ENCODE data around the gene CCDC87.

Gene CCDC87

DNA sequence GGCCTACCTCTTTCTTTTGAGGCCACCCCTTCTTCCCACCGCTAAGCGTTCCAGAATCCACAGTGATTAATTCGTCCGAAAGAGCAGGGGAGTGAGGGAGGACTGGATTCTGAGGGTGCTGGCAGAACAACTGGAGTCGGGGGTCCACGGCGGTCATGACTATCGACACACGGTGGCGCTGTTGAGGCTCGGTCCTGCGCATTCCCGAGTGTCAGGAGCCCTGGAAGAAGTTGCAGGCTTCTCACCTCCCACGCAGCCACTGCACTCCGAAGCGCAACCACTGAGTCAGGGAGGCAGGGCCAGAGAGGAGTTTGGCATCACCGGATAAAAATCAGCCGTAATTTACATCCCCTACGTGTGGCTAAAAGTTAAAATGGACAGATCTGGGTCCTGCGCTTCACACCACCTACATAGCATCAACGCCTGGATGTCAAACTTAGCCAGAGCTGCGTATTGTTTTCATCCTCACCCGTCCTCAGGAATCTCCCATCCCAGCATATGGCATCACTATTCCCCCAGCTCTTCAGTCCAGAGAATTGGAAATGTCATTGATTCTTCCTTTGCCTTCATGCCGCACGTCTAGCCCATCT is 13.8 kb downstream of the CCDC87 start:
- Mint-ChIP-seq H3K27me3 (peaks cover 10% of the 10 kb centered on the region), H3K4me1 (peaks cover 8% of the 10 kb centered on the region), H3K9me3 (peaks cover 6% of the 10 kb centered on the region), H3K27ac (no peak overlapping the region), H3K36me3 (peaks cover 1% of the 10 kb centered on the region), H3K4me3 (no peak overlapping the region)
- peak; percentile 72 to 86 for DNase-seq (ENCODE audit: low spot score in 2 of 2)
- peak; percentile 89 for ATAC-seq (ENCODE audit: low read depth)

DNA sequence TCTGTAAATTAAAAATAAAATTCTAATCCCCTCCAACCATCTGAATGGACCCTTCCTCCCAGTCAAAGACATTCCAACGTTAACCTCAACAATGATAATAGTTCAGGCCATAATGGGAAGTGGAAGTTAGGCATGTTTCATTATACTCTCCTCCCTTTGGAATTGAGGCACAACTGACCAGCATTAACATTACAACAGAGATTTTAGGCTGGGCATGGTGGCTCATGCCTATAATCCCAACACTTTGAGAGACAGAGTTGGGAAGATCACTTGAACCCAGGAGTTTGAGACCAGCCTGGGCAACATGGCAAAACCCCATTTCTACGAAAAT is 22.0 kb downstream of the CCDC87 start:
- H3K27ac Mint-ChIP-seq, result no peak overlapping the region
- H3K36me3 Mint-ChIP-seq, result peaks cover 4% of the 10 kb centered on the region
- peaks cover 15% of the 10 kb centered on the region for H3K27me3 Mint-ChIP-seq
- no peak overlapping the region for H3K4me3 Mint-ChIP-seq
- DNase-seq (ENCODE audit: low spot score in 2 of 2) (no peak), ATAC-seq (ENCODE audit: low read depth) (no peak)
- H3K9me3 Mint-ChIP-seq, result no peaks in the 10 kb centered on the region
- H3K4me1 Mint-ChIP-seq, result peaks cover 3% of the 10 kb centered on the region

DNA sequence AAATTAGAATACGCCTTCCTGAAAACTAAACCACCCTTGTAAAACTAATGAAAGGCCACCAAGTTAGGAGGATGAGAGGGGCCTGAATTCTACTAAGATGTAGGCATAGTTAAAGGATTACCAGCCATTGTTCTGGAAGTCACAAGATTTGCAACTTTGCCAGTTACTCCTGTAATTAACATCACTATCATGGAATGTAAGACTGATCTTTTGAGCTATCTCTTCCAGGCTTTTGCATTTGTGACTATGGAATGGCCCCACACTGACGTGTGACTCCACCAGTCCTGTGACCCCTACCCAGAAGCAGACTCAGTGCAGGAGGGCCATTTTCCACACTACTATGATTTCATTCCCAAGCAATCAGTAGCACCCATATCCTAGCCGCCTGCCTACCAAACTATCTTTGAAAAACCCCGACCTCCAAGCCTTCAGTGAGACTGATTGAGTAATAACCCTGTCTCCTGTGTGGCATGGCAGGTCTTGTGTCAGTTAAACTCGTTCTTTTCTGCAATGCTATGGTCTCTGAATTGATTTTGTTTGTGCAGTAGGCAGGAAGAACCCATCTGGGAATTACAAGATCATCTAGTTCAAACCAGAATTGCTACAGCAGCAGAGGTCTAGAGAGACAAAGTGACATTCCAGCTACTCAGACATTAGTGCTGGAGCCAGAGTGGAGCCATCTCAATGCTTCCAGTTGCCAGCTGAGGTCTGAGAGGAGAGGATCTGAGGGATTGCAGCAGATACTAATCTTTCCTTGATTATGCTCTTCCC is 22.6 kb downstream of the CCDC87 start:
- ATAC-seq (ENCODE audit: low read depth), result no peak
- peaks cover 3% of the 10 kb centered on the region for H3K4me1 Mint-ChIP-seq
- H3K9me3 Mint-ChIP-seq, result no peaks in the 10 kb centered on the region
- H3K27me3 Mint-ChIP-seq, result peaks cover 13% of the 10 kb centered on the region
- H3K36me3 Mint-ChIP-seq, result peaks cover 4% of the 10 kb centered on the region
- H3K27ac Mint-ChIP-seq, result no peak overlapping the region
- DNase-seq (ENCODE audit: low spot score in 2 of 2), result no peak
- no peak overlapping the region for H3K4me3 Mint-ChIP-seq

DNA sequence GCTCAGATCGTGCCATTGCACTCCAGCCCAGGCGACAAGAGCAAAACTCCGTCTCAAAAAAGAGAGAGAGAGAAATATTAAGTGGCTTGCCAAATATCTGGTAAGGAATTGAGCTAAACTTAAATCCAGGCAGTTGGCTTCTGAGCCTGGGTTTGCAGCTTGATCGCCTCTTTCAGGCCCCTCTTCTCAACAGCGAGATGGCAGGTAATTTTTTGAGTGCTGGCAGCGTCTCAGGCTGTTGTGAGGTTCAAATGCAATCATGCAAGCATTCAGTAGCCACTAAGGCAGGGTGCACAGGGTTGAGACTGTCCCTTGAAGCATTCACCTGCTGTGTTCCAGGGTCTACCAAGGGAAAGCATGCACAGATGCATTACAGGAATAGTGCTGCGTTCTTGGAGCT is 23.8 kb downstream of the CCDC87 start:
- peaks cover 4% of the 10 kb centered on the region for H3K36me3 Mint-ChIP-seq
- H3K27ac Mint-ChIP-seq, result no peak overlapping the region
- no peak for ATAC-seq (ENCODE audit: low read depth)
- DNase-seq (ENCODE audit: low spot score in 2 of 2), result no peak
- H3K27me3 Mint-ChIP-seq, result peaks cover 9% of the 10 kb centered on the region
- no peaks in the 10 kb centered on the region for H3K9me3 Mint-ChIP-seq
- no peak overlapping the region for H3K4me3 Mint-ChIP-seq
- peaks cover 3% of the 10 kb centered on the region for H3K4me1 Mint-ChIP-seq

DNA sequence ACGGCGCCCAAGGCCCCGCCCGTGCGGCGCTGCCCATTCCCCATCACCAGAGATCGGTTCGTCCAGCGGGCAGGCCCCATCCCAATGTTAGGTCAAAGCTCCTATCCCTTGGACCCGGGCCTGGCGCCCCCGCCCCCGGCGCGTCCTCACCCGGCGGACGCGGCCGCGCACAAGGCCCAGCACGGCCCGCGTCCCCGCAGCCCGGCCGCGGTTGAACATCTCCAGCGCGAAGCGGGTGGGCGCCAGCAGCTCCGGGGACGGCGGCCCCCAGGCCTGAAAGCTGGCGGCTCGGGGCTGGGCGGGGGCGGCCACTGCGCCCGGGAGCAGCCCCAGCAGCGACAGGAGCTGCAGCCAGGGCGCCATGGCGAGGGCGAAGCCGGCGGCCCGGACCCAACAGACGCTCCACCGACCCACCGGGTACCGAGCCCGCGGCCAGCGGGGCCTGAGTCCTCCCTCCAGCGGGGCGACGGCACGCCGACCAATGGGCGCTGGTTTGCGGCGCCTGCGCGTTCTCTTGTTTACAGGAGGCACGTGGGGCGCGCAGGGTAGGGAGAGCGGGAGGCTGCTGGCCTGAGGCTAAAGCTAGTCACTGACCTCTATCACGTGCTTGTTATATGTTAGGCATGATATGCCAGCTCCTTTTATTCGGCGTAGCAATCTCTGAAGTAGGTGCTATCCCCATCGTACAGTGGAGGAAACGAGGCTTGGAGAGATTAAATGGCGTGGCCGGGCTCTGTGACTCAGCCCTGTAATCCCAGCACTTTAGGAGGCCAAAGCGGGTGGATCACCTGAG is 24.5 kb downstream of the CCDC87 start, which contains the start of gene CTSF:
TSS of gene CTSF (minus strand) at position 483 of the 793 bp plus-strand sequence. CDS start at position 363, 120 bp downstream.
- Mint-ChIP-seq H3K4me1 (peaks cover 3% of the 10 kb centered on the region), H3K36me3 (peaks cover 4% of the 10 kb centered on the region), H3K4me3 (peak within 1 kb of the TSS; percentile 82), H3K9me3 (no peaks in the 10 kb centered on the region), H3K27ac (no peak within 1 kb of the TSS), H3K27me3 (peaks cover 6% of the 10 kb centered on the region)
- ATAC-seq (ENCODE audit: low read depth) (peak; percentile 94), DNase-seq (ENCODE audit: low spot score in 2 of 2) (peak; percentile 56 to 59)

GRCh38 chr11:66567787-66568123 is 25.1 kb downstream of the CCDC87 start:
- Mint-ChIP-seq H3K27ac (no peak overlapping the region), H3K4me1 (peaks cover 3% of the 10 kb centered on the region), H3K27me3 (peaks cover 6% of the 10 kb centered on the region), H3K4me3 (peak overlapping the region; percentile 80), H3K9me3 (no peaks in the 10 kb centered on the region), H3K36me3 (peaks cover 4% of the 10 kb centered on the region)
- ATAC-seq (ENCODE audit: low read depth) (no peak), DNase-seq (ENCODE audit: low spot score in 2 of 2) (no peak)

GRCh38 chr11:66566221-66566620 is 26.6 kb downstream of the CCDC87 start:
- H3K27me3 Mint-ChIP-seq, result peaks cover 6% of the 10 kb centered on the region
- H3K27ac Mint-ChIP-seq, result no peak overlapping the region

GRCh38 chr11:66564984-66565383 is 27.9 kb downstream of the CCDC87 start:
- DNase-seq (ENCODE audit: low spot score in 2 of 2) (no peak), ATAC-seq (ENCODE audit: low read depth) (no peak)
- Mint-ChIP-seq H3K27me3 (peaks cover 3% of the 10 kb centered on the region), H3K36me3 (peaks cover 4% of the 10 kb centered on the region), H3K9me3 (no peaks in the 10 kb centered on the region), H3K4me3 (no peak overlapping the region), H3K4me1 (peaks cover 3% of the 10 kb centered on the region), H3K27ac (no peak overlapping the region)

More at GRCh38 chr11:66566221-66566620, 26.6 kb downstream of the CCDC87 start:
- DNase-seq (ENCODE audit: low spot score in 2 of 2), result no peak
- Mint-ChIP-seq H3K4me1 (peaks cover 3% of the 10 kb centered on the region), H3K36me3 (peaks cover 4% of the 10 kb centered on the region), H3K4me3 (no peak overlapping the region), H3K9me3 (no peaks in the 10 kb centered on the region)
- ATAC-seq (ENCODE audit: low read depth), result no peak

DNA sequence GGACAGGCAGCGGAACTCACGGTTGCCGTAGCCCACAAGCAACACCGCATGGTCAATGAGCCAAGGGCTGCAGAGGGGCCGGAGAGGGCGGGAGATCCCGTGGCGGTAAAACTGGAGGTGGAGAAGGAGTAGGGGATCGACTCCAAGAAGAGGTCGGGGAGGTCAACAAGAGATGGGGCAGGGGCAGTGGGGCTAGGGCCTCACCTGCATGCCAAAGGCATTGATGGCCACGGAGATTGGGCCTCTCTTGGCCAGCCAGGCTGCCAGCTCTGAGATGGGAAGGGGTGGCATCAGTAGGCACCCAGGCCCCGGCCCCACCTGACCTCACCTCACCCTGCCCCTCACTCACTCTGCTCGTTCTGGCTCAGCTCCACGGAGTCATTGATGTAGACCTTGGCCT is 28.3 kb downstream of the CCDC87 start:
- Mint-ChIP-seq H3K4me1 (peaks cover 3% of the 10 kb centered on the region), H3K4me3 (no peak overlapping the region), H3K27me3 (peaks cover 3% of the 10 kb centered on the region), H3K36me3 (peaks cover 4% of the 10 kb centered on the region), H3K27ac (no peak overlapping the region), H3K9me3 (no peaks in the 10 kb centered on the region)
- DNase-seq (ENCODE audit: low spot score in 2 of 2) (no peak), ATAC-seq (ENCODE audit: low read depth) (no peak)

DNA sequence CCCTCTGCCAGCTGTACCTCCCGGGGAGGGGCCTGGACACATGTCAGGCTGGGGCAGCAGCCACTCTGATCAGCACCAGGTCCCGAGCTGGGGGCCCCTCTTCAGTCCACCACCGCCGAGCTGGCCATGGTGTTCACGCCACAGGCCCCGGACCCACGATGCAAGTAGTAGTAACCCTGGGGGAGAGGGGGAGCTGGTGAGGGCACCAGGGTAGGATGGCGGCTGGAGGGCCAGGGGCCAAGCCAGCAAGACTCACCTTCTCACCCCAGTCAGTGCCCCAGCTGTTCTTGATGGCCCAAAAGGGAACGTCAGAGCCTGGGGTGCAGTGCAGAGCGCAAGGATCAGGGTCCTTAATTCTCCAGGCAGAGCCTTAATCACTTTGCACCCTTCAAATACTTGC is 29.0 kb downstream of the CCDC87 start:
- Mint-ChIP-seq H3K4me1 (peaks cover 3% of the 10 kb centered on the region), H3K9me3 (no peaks in the 10 kb centered on the region), H3K4me3 (no peak overlapping the region), H3K27me3 (peaks cover 4% of the 10 kb centered on the region), H3K27ac (no peak overlapping the region), H3K36me3 (peaks cover 4% of the 10 kb centered on the region)
- ATAC-seq (ENCODE audit: low read depth) (no peak), DNase-seq (ENCODE audit: low spot score in 2 of 2) (no peak)

GRCh38 chr11:66562907-66563583 is 29.8 kb downstream of the CCDC87 start:
- Mint-ChIP-seq H3K4me3 (no peak overlapping the region), H3K9me3 (no peaks in the 10 kb centered on the region), H3K4me1 (peaks cover 3% of the 10 kb centered on the region), H3K27me3 (peaks cover 5% of the 10 kb centered on the region), H3K36me3 (peaks cover 4% of the 10 kb centered on the region), H3K27ac (no peak overlapping the region)
- ATAC-seq (ENCODE audit: low read depth) (no peak), DNase-seq (ENCODE audit: low spot score in 2 of 2) (no peak)

GRCh38 chr11:66562275-66562674 is 30.6 kb downstream of the CCDC87 start:
- H3K4me3 Mint-ChIP-seq, result no peak overlapping the region
- H3K27ac Mint-ChIP-seq, result no peak overlapping the region
- peaks cover 4% of the 10 kb centered on the region for H3K36me3 Mint-ChIP-seq
- H3K4me1 Mint-ChIP-seq, result no peaks in the 10 kb centered on the region
- no peaks in the 10 kb centered on the region for H3K9me3 Mint-ChIP-seq
- ATAC-seq (ENCODE audit: low read depth), result no peak
- H3K27me3 Mint-ChIP-seq, result peaks cover 9% of the 10 kb centered on the region
- no peak for DNase-seq (ENCODE audit: low spot score in 2 of 2)

DNA sequence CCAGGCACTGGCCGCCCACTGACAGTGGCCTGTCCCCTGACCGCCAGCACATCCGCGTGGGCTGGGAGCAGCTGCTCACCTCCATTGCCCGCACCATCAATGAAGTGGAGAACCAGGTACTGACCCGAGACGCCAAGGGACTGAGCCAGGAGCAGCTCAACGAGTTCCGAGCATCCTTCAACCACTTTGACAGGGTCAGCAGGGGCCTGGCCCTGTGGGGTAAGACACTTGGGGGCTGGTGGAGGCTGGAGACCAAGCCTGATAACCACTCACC is 31.0 kb downstream of the CCDC87 start:
- Mint-ChIP-seq H3K4me1 (no peaks in the 10 kb centered on the region), H3K36me3 (peaks cover 4% of the 10 kb centered on the region), H3K9me3 (no peaks in the 10 kb centered on the region), H3K27me3 (peaks cover 11% of the 10 kb centered on the region), H3K27ac (no peak overlapping the region), H3K4me3 (no peak overlapping the region)
- no peak for DNase-seq (ENCODE audit: low spot score in 2 of 2)
- no peak for ATAC-seq (ENCODE audit: low read depth)

Measured in memory B cell (primary cell).